Measurements from ENCODE around the gene NCLN.
"Not testable (repeated sequence)": the region's sequence is repeated elsewhere in the genome, so short reads cannot be mapped to it uniquely, and the experiment has no call there.

Gene NCLN, protein sequence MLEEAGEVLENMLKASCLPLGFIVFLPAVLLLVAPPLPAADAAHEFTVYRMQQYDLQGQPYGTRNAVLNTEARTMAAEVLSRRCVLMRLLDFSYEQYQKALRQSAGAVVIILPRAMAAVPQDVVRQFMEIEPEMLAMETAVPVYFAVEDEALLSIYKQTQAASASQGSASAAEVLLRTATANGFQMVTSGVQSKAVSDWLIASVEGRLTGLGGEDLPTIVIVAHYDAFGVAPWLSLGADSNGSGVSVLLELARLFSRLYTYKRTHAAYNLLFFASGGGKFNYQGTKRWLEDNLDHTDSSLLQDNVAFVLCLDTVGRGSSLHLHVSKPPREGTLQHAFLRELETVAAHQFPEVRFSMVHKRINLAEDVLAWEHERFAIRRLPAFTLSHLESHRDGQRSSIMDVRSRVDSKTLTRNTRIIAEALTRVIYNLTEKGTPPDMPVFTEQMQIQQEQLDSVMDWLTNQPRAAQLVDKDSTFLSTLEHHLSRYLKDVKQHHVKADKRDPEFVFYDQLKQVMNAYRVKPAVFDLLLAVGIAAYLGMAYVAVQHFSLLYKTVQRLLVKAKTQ

GRCh38 chr19:3185461-3186159, at the start of gene NCLN:
NCLN (plus strand) TSS chr19:3185930; CDS start chr19:3186031, 101 bp downstream.
- peak; percentile 80 for FAIRE-seq

DNA sequence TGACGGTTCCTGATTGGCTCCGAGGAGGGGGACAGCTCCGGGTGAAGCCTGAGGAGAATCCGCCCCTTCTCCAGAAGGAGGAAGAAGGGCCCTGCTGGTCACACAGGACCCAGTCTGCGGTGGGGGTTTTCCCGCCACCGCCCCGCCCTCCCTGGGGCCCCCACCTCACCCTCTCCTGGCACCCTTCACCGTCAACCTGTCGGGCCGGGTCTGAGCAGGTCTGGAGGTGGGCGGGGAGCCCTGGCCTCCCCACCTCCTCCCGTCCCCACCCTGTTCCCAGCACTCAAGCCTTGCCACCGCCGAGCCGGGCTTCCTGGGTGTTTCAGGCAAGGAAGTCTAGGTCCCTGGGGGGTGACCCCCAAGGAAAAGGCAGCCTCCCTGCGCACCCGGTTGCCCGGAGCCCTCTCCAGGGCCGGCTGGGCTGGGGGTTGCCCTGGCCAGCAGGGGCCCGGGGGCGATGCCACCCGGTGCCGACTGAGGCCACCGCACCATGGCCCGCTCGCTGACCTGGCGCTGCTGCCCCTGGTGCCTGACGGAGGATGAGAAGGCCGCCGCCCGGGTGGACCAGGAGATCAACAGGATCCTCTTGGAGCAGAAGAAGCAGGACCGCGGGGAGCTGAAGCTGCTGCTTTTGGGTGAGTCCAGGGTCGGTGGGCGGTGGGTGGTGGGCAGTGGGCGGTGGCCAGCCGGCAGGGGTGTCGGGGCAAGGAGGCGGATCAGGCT, 49.6 kb upstream of the NCLN start, which contains the start of gene GNA15:
Gene GNA15, plus strand, starts transcription at position 73 of the 723 bp plus-strand sequence. Its CDS starts 418 bp downstream, at position 491.
- FAIRE-seq = no peak

GRCh38 chr19:3136684-3137055, 49.1 kb upstream of the NCLN start:
- no peak for FAIRE-seq

DNA sequence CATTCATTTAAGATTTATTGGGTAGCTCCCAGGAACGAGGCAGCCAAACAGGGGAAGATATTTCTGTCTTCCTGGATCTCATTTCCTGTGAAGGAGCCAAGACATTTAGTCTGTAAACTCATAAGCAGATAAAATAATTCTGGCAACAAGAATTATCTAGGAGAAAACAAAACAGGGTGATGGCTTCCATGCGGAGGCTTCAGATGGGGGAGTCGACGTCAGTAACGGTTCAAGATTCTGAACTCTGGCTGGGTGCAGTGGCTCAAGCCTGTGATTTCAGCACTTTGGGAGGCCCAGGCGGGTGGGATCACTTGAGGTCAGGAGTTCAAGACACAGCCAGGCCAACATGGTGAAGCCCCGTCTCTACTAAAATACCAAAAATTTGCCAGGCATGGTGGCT, 48.6 kb upstream of the NCLN start:
- FAIRE-seq = no peak

DNA sequence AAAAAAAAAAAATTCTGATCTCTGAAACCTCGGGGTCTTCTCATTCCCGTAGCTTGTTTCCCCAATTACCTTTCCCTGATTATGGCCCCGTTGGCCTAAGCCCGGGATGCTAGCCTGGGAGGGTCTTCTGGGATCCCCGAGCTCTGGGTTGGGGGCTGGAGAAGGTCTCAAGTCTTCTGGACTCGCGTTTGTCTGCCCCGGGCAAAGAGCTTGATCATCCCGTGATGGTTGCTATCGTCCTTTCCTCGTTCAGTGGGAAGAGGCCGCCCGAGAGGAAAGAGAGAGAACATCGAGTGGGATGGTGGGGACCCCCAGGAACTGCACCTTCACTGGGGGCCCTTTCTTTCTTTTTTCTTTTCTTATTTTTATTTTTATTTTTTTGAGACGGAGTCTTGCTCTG, 47.5 kb upstream of the NCLN start:
- no peak for FAIRE-seq

DNA sequence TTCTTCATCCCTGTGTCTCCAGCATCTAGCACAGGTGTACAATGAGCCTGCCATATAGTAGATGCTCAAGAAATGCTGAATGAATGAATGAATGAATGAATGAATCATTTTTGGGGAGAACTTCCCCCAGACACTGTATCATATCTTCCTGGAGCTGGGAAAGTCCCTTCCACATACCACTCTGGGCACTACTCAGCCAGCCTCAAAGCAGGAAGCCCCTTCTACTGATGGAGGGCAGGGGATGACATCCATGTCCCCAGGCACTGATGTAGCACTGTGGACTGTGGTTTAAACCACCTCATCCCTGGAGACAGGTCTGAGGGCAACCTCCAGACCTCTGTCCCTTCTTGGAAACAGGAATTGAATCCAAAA, 45.1 kb upstream of the NCLN start:
- FAIRE-seq = no peak

- FAIRE-seq = no peak
Measured at GRCh38 chr19:3142292-3142670, 43.4 kb upstream of the NCLN start.

- FAIRE-seq = no peak
Measured at GRCh38 chr19:3142781-3143337, 42.9 kb upstream of the NCLN start.

DNA sequence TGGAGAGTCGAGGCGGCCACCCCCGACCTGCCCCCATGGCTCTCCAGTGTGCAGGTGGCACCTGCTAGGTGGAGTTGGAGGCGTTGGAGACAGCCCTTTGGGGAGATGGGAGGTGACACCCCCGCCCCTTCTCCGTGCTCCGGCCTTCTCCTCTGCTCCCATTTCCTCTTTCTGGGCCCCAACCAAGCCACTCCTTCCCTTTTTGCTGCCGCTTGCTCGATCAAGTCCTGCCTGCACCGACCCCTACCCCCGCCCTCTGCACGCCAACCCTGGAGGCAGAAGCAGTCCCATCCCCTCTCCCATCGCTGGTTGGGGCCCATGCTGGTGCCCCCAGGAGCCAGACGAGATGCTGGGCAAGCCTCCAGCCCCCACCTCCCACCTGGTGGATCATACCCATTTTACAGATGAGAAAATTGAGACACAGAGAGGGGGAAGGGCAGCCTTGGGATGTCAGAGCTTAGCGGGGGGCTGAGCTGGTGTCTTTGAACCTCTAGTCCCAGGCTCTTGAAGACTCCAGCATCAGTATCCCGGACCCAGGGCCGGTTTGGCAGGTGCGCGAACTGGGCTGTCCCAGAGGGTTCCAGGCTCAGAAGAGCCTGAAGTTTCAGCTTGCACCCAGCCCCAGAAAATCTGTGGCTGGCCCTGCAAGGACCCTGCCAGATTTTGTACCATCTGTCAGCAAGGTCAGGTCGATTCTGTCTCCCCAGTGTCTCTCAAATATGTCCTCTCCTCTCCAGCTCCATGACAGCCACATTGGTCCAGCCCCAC, 39.6 kb upstream of the NCLN start:
- FAIRE-seq = no peak

DNA sequence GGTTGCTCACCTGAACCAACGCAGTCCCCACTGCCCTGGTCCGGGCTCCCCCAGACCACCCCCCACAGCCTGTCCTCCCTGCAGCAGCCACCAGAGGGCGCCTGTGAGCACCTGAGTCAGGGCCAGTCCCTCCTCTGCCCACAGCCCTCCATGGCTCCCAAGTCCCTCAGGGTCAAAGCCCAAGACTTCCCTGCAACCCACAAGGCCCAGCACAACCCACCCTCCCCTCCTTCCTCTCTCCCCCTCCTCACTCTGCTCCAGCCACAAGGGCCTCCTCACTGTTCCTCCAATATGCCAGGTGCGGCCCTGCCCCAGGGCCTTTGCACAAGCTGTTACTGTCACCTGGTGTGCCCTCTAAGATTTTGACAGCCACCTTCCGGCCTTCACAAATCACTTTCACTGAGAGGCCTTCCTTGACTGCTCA, 39.0 kb upstream of the NCLN start:
- FAIRE-seq = no peak

GRCh38 chr19:3148503-3148902, 37.2 kb upstream of the NCLN start:
- FAIRE-seq = no peak

DNA sequence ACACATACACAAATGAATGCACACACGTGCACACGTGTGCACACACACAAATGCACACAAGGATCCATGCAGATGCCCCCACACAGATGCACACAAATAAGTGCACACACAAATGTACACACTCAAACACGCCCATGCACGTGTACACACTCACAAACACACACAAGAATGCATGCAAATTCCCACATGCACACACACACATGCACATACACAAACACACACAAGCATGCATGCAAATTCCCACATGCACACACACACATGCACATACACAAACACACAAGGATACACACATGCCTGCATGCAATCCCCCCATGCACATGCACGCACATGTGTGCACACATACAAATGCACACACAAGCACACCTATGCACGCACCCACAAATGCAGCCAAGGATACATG, 36.6 kb upstream of the NCLN start:
- no peak for FAIRE-seq

DNA sequence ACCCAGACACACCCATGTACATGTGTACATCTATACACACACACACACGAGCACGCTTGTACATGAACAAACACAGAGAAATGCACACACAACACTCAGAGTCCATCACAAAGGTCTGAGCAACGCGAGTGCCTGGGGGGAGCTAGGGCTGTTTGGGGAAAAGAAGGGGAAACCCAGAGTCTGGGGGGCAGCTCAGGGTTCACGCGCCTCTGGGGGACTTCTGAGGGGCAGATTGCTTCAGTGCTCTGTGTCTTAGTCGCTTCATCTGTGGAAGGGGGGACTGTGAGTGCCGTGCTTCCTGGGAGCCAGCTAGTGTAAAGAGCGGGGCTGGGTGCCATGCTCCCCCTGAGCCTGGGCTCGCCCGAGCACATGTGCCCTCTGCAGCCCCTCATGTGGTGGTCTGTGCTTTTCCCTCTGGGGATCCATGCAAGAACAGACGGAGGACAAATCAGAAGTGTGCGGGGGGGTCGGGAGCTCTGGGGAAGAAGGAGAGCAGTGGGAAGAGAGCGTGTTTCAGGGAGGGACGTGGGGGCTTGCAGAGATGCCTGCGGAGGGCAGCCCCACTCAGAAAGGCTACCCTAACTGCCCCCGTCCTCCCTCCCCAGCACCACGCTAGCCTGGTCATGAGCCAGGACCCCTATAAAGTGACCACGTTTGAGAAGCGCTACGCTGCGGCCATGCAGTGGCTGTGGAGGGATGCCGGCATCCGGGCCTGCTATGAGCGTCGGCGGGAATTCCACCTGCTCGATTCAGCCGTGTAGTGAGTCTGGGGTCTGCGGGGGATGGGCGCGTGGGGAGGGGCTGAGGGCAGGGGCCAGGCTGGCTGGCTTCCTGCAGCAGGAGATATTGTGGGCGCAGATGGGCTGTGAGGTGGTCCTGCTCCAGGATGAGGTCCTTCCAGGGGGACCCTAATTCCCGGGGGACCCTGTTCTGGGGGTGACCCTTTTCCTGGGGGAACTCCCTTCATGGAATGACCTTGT, 35.9 kb upstream of the NCLN start:
- FAIRE-seq = no peak

GRCh38 chr19:3150739-3151329, 34.9 kb upstream of the NCLN start:
- FAIRE-seq = no peak

DNA sequence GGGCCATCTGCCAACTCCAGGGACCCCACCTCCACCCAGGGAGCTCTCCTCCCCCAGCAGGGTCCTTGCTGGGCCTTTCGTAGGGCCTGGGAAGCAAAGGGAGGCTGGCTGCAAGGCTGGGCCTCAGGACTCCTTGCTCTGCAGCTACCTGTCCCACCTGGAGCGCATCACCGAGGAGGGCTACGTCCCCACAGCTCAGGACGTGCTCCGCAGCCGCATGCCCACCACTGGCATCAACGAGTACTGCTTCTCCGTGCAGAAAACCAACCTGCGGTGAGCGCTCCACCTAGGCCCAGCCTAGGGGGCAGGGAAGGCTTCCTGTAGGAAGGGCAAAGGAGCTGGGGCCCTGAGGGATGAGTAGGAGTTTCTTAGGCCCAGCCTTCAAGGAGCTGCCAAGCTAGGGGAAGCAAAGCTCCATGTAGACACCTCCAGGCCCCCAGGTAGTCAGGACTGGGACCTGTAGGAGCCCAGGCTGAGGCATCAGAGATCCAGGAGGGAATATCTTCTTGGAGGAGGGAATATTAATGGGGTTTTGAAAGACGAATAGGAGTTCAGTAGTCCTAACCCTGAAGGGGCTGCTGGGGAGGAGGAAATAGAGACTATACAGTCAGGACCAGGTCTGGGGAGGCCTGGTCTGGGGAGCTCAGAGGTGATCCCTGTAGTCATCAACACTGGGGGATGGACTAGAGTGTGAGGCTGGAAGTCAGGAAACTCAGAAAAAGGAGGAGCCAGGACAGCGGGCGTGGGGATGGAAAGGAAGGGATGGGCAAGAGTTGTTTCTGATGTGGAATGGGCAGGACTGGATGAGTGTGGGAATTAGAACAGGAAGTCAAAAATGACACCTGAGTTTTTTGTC, 33.9 kb upstream of the NCLN start:
- FAIRE-seq = no peak

DNA sequence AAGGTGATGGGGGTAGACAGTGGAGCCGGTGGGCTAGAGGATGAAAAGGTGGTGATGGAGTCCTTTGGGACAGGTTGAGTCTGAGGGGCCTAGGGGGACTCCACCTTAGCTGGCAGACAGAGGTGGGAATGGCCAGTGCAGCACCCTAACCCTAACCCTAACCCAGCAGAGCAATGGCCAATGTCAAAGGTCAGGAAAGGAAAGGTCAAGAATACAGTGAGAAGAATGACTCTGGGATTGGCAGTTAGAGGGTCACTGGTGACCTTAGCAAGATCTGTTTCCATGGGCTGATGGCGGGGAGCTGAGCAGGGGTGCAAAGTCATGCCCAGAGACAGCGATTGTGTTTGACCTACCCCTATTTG, 33.3 kb upstream of the NCLN start:
- FAIRE-seq = no peak

DNA sequence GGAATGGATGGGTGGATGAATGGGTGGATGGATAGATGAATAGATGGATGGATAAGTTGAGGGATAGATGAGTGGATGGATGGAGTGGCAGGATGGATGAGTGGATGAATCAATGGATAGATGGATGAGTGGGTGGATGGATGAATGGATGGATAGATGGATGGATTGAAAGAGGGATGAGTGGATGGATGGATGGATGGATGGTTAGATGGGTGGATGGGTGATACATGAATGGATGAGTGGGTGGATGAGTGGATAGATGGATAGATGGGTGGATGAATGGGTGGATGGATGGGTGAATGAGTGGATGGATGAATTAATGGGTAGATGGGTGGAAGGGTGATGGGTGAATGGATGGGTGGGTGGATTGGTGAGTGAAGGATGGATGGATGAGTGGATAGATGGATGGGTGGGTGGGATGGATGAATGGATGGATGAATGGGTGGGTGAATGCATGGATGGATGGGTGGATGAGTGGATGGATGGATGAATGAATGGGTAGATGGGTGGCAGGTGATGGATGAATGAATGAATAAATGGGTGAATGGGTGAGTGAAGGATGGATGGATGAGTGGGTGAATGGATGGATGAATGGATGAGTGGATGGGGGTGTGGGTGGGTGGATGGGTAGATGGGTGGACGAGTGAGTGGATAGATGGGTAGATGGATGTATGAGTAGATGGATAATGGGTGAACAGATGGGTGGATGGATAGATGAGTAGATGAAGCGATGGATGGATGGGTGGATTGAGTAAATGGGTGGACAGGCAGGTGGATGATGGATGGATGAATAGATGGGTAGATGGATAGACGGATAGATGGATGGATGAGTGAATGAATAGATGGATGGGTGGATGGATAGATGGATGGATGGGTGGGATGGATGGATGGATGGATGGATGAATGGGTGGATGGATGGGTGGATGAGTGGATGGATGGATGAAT, 32.2 kb upstream of the NCLN start:
- FAIRE-seq = no peak

DNA sequence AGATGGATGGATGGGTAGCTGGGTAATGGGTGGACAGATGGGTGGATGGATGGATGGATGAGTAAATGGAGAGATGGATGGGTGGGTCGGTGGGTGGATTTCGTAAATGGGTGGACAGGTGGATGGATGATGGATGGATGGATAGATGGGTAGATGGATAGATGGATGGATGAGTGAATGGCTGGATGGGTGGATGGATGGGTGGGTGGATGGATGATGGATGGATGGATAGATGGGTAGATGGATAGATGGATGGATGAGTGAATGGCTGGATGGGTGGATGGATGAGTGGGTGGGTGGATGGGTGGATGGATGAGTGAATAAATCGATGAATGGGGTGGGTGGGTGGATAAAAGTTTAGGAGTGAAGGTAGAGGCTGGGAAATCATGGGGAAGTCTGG, 31.3 kb upstream of the NCLN start:
- FAIRE-seq = not testable (repeated sequence)

Data from colon (tissue), 2 donors.